Nephron (organoid): ENCODE results near the gene MTERF4.
"Not testable (repeated sequence)": the region's sequence is repeated elsewhere in the genome, so short reads cannot be mapped to it uniquely, and the experiment has no call there.

ENCODE experiments used
- H3K27ac Mint-ChIP-seq, 3 experiments: 2 replicates each; pipeline ENCODE4 v1.8.0; 2020; ENCODE audit warnings: mixed read lengths in 3 of 3, mild to moderate bottlenecking in 2 of 3, moderate library complexity in 1 of 3
- H3K27me3 Mint-ChIP-seq: 2 replicates; pipeline ENCODE4 v1.8.0; 2021; ENCODE audit warnings: low read depth, mild to moderate bottlenecking, moderate library complexity, mixed read lengths
- H3K36me3 Mint-ChIP-seq: 2 replicates; pipeline ENCODE4 v1.8.0; 2020; ENCODE audit warnings: low read depth, mixed read lengths
- H3K4me1 Mint-ChIP-seq: 2 replicates; pipeline ENCODE4 v1.8.0; 2020; ENCODE audit warnings: mixed read lengths
- H3K4me3 Mint-ChIP-seq, 3 experiments: 2 replicates each; pipeline ENCODE4 v1.8.0; 2020; ENCODE audit warnings: mild to moderate bottlenecking in 3 of 3, mixed read lengths in 3 of 3, moderate library complexity in 2 of 3
- H3K9me3 Mint-ChIP-seq: 2 replicates; pipeline ENCODE4 v1.8.0; 2020; ENCODE audit warnings: mixed read lengths
- TF ChIP-seq, protein P1 (sequence below), 3 experiments: fragments of 200-600 bp; sonication (generic); IDR thresholded peaks; one replicate each; pipeline ENCODE4 v1.5.0; 2021; ENCODE audit warnings: antibody characterized with exemption in 3 of 3; ENCODE audit not compliant: unreplicated experiment in 3 of 3

Gene MTERF4

DNA sequence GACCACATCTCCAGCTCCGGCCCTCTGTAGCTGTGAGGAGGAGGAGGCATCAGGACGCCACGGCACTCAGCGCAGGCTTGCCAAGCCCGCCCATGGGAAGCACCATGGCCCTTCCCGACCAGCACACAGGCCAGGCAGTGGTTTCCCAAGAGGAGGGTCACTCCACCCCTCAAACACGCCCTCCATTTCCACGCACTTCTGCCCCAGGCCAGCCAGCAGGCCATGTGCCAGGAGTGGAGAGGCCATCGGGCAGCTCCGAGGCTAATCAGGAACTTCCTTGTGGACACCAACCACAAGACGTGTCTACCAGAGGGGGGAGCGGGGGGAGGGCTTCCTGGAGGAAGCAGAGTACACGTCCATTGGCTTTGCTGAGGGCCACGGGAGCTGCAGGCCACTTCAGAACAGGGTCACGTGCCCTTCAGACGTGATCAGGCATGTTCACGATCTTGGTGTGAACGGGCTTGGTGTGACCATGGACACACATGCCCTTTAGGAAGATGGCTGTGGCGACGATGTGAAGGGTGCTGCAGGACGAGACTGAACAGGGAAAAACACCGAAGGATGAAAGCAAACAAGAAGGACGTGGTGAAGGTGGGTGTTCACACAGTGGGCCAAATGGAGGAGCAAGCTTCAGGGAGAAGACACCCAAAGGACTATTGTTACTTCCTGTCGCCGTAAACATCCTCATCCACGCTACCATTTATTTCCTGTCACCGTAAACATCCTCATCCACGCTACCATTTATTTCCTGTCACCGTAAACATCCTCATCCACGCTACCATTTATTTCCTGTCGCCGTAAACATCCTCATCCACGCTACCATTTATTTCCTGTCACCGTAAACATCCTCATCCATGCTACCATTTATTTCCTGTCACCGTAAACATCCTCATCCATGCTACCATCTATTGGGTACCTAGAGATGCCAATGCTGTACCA is 6.5 kb upstream of the MTERF4 start:
- Mint-ChIP-seq H3K36me3 (peaks cover 3% of the 10 kb centered on the region), H3K27me3 (no peaks in the 10 kb centered on the region), H3K27ac (no peak overlapping the region), H3K4me3 (no peak overlapping the region), H3K9me3 (no peaks in the 10 kb centered on the region), H3K4me1 (no peaks in the 10 kb centered on the region)
- TF ChIP-seq, protein P1, sequence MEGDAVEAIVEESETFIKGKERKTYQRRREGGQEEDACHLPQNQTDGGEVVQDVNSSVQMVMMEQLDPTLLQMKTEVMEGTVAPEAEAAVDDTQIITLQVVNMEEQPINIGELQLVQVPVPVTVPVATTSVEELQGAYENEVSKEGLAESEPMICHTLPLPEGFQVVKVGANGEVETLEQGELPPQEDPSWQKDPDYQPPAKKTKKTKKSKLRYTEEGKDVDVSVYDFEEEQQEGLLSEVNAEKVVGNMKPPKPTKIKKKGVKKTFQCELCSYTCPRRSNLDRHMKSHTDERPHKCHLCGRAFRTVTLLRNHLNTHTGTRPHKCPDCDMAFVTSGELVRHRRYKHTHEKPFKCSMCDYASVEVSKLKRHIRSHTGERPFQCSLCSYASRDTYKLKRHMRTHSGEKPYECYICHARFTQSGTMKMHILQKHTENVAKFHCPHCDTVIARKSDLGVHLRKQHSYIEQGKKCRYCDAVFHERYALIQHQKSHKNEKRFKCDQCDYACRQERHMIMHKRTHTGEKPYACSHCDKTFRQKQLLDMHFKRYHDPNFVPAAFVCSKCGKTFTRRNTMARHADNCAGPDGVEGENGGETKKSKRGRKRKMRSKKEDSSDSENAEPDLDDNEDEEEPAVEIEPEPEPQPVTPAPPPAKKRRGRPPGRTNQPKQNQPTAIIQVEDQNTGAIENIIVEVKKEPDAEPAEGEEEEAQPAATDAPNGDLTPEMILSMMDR (IDR thresholded peaks at IDR 0.05; ENCODE audit: unreplicated experiment in 3 of 3) = no peak

DNA sequence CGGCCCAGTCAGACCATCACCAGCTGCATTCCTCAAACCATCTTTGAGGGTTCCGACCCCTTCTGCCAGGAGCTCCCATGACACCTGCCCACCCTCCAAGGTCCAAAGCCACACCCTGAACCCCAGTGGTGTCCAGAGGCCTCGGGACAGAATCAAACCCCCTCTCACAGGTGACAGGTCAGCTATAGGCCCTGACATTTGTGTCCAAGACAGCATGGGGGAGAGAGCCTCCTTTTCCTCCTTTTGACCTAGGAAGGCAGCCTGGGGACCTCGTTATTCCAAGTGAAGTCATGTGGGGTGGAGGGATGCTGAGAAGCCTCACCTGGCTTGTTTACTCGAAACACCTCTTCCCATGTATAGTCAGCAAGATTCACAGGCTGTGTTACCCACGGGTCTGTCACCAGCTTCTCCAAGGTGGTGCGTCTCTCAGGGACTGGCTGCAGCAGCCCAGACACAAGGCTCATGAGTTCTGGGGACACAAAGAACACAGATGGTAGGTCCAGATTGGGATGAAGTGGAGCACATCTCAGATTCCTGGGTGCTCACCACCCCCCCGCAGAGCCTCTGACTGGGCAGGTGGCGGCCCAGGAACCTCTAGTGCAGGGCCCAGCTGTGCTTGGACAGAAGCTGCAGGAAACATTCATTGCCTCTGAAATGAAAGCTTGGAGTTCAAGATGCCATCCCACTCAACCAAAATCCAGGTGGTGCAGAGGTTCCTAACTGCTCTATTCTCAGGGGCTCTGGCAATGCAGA is 5.1 kb upstream of the MTERF4 start:
- H3K9me3 Mint-ChIP-seq = no peaks in the 10 kb centered on the region
- H3K4me1 Mint-ChIP-seq = peaks cover 9% of the 10 kb centered on the region
- TF ChIP-seq, protein P1 (IDR thresholded peaks at IDR 0.05; ENCODE audit: unreplicated experiment in 3 of 3) = no peak
- no peak overlapping the region for H3K27ac Mint-ChIP-seq
- H3K36me3 Mint-ChIP-seq = peaks cover 3% of the 10 kb centered on the region
- no peaks in the 10 kb centered on the region for H3K27me3 Mint-ChIP-seq
- H3K4me3 Mint-ChIP-seq = no peak overlapping the region

DNA sequence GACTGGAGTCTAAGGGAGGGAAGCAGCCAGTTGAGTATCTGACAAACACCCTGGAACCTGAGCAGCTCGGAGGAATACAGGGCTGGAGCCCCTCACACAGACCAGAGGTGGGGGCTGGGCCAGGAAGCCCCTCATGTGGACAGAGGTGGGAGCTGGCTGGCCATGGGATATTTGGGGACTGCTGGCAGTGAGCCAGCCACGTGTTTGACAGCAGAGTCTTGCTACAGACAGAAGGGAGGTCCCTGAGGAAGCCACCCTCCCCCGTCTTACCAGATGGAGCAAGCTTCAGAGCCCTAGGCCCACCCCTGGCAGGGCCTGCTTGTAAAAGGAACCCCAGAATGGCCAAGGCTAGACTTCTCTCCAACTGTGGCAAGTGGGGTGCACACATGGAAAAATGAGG is 3.6 kb upstream of the MTERF4 start:
- Mint-ChIP-seq H3K27ac (peak overlapping the region in 2 of 3 experiments; percentile 16 to 74), H3K9me3 (no peaks in the 10 kb centered on the region), H3K36me3 (peaks cover 3% of the 10 kb centered on the region), H3K4me3 (peak overlapping the region in 2 of 3 experiments; percentile 12 to 51), H3K4me1 (peaks cover 9% of the 10 kb centered on the region), H3K27me3 (no peaks in the 10 kb centered on the region)
- TF ChIP-seq, protein P1 (IDR thresholded peaks at IDR 0.05; ENCODE audit: unreplicated experiment in 3 of 3) = no peak

DNA sequence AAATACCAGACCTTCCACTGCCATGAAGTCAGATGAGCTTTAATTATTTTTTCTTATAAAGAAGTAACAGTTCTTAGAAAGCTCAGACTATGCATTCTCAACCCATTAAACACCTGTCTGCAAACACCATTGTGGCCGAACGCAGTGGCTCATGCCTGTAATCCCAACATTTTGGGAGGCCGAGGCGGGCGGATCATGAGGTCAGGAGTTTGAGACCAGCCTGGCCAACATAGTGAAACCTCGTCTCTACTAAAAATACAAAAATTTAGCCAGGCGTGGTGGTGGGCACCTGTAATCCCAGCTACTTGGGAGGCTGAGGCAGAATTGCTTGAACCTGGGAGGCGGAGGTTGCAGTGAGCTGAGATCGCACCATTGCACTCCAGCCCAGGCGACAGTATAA is 2.5 kb upstream of the MTERF4 start:
- H3K4me1 Mint-ChIP-seq = peaks cover 13% of the 10 kb centered on the region
- not testable (repeated sequence) for H3K27me3 Mint-ChIP-seq, H3K9me3 Mint-ChIP-seq, H3K27ac Mint-ChIP-seq, H3K4me3 Mint-ChIP-seq
- H3K36me3 Mint-ChIP-seq = peaks cover 11% of the 10 kb centered on the region

DNA sequence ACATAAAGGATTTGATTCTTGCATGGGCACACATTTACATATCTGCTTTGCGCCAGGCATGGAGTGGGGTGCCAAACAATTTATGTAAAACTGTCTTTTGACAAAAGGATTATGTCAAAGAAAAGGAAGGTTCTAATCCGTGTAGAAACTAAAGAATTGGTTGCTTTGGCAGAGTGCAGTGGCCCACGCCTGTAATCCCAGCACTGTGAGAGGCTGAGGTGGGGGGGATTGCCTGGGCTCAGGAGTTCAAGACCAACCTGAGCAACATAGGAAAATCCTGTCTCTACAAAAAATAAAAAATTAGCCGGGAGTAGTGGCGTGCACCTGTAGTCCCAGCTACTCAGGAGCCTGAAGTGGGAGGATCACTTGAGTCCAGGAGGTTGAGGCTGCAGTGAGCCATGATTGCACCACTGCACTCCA is 1.1 kb upstream of the MTERF4 start:
- peak overlapping the region; percentile 94 to 98 (median 97) for H3K4me3 Mint-ChIP-seq
- peaks cover 13% of the 10 kb centered on the region for H3K4me1 Mint-ChIP-seq
- TF ChIP-seq, protein P1 (IDR thresholded peaks at IDR 0.05; ENCODE audit: unreplicated experiment in 3 of 3) = no peak
- H3K27ac Mint-ChIP-seq = peak overlapping the region; percentile 95 to 98 (median 98)
- H3K27me3 Mint-ChIP-seq = no peaks in the 10 kb centered on the region
- H3K36me3 Mint-ChIP-seq = peaks cover 18% of the 10 kb centered on the region
- H3K9me3 Mint-ChIP-seq = no peaks in the 10 kb centered on the region

DNA sequence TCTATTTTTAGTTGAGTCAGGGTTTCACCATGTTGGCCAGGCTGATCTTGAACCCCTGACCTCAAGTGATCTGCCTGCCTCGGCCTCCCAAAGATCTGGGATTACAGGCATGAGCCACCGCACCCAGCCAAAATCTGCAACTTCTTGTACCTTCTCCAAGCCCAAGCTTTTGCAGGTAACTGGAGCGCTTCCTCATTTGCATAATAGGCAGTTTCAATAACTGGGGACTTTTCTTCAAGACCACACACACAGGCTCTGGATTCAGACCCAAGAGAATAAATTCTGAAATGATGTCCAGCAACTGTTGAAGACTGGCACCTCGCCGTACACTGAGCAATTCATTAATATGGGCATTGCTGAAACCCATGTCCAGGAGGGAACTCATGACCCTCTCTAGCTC is 2.8 kb downstream of the MTERF4 start:
- peaks cover 42% of the 10 kb centered on the region for H3K36me3 Mint-ChIP-seq
- peak overlapping the region; percentile 60 to 98 (median 63) for H3K4me3 Mint-ChIP-seq
- TF ChIP-seq, protein P1 (IDR thresholded peaks at IDR 0.05; ENCODE audit: unreplicated experiment in 3 of 3) = no peak
- H3K27me3 Mint-ChIP-seq = no peaks in the 10 kb centered on the region
- H3K27ac Mint-ChIP-seq = no peak overlapping the region
- H3K4me1 Mint-ChIP-seq = peaks cover 13% of the 10 kb centered on the region
- H3K9me3 Mint-ChIP-seq = no peaks in the 10 kb centered on the region
